ENCODE data around the gene NME5. TPM values are rescaled to one million over a fixed set of nuclear protein-coding genes. Genes with fewer than 3 reads are reported as not detected.

The NME5 gene, protein sequence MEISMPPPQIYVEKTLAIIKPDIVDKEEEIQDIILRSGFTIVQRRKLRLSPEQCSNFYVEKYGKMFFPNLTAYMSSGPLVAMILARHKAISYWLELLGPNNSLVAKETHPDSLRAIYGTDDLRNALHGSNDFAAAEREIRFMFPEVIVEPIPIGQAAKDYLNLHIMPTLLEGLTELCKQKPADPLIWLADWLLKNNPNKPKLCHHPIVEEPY
- 5.6 TPM for total RNA-seq

GRCh38 chr5:138138949-138139780 is at the start of gene NME5:
Gene NME5, minus strand, starts transcription at chr5:138139428. Its CDS starts 648 bp downstream, at chr5:138138780.

GRCh38 chr5:138178516-138179276 is 39.5 kb upstream of the NME5 start, which contains the start of the genes BRD8 and KIF20A:
Gene BRD8, minus strand, starts transcription at chr5:138178630. Its CDS starts 16 bp downstream, at chr5:138178614.
Gene KIF20A, plus strand, starts transcription at chr5:138179112. Its CDS starts 569 bp downstream, at chr5:138179681.

DNA sequence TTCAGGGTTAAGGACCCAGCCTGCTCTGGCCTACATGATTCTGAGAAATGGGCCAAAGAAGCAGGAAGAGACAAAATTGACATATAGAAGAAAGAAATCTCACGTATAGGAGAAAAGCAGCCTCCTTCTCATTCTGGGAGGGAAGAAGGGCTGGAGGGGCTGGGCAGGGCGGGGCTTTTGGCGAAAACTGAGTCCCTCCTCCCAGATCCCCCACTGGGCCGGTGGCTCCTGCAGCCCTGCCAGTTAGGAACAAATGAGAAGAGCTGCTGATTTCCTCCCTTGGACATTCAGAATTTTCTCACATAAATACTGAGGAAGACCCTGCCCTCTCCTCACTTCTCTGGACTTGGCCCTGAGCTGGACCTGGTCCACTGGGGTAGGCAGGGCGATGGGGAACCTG is 55.5 kb downstream of the NME5 start, which contains the start of gene WNT8A:
Gene WNT8A, plus strand, starts transcription at position 332 of the 400 bp plus-strand sequence. CDS start 95 bp downstream, outside the sequence.

Other genes starting within 250 kb of the NME5 start
- gene PKD2L2, start 250.0 kb downstream of the NME5 start, total RNA-seq: not detected
- gene FAM13B, start 106.3 kb downstream of the NME5 start, total RNA-seq: 88.6 TPM
- not detected for gene WNT8A, start 55.4 kb downstream of the NME5 start, total RNA-seq
- gene BRD8, start 39.2 kb upstream of the NME5 start, total RNA-seq: 94.0 TPM
- 12.9 TPM for gene KIF20A, start 39.7 kb upstream of the NME5 start, total RNA-seq
- gene CDC23, start 73.9 kb upstream of the NME5 start, total RNA-seq: 40.4 TPM
- gene GFRA3, start 135.2 kb upstream of the NME5 start, total RNA-seq: 2.7 TPM
- gene CDC25C, start 192.4 kb upstream of the NME5 start, total RNA-seq: 3.8 TPM
- 23.5 TPM for gene FAM53C, start 198.8 kb upstream of the NME5 start, total RNA-seq
- 127 TPM for gene KDM3B, start 213.3 kb upstream of the NME5 start, total RNA-seq